Measurements from ENCODE around the gene GRAMD2B.

The GRAMD2B gene

GRCh38 chr5:126514131-126514557, 90.9 kb downstream of the GRAMD2B start:
- TF ChIP-seq CREB1 (IDR thresholded peaks at IDR 0.05; ENCODE audit: low read depth): no peak
- TF ChIP-seq MAX (IDR thresholded peaks at IDR 0.05): no peak
- no peak for TF ChIP-seq USF1 (IDR thresholded peaks at IDR 0.05)
- TF ChIP-seq ZBTB7A (IDR thresholded peaks at IDR 0.05; ENCODE audit: low read depth): no peak
- no peak for TF ChIP-seq FOXM1 (IDR thresholded peaks at IDR 0.05; ENCODE audit: borderline replicate concordance, low read depth)

GRCh38 chr5:126514558-126515141, 91.4 kb downstream of the GRAMD2B start:
- TF ChIP-seq REST (IDR thresholded peaks at IDR 0.05; ENCODE audit: low read depth): no peak
- no peak for TF ChIP-seq YY1 (IDR thresholded peaks at IDR 0.05; ENCODE audit: low read depth)
- no peak for TF ChIP-seq CEBPB (IDR thresholded peaks at IDR 0.05)
- no peak for TF ChIP-seq USF1 (IDR thresholded peaks at IDR 0.05)
- no peak for TF ChIP-seq RAD21 (IDR thresholded peaks at IDR 0.05; ENCODE audit: low read depth)
- TF ChIP-seq CREB1 (IDR thresholded peaks at IDR 0.05; ENCODE audit: low read depth): no peak
- no peak for TF ChIP-seq NFIC (IDR thresholded peaks at IDR 0.05)
- TF ChIP-seq EGR1 (IDR thresholded peaks at IDR 0.05): no peak
- no peak for TF ChIP-seq ZBTB7A (IDR thresholded peaks at IDR 0.05; ENCODE audit: low read depth)

- TF ChIP-seq TCF12 (IDR thresholded peaks at IDR 0.05; ENCODE audit: low read depth) (no peak), YY1 (IDR thresholded peaks at IDR 0.05; ENCODE audit: low read depth) (no peak), REST (IDR thresholded peaks at IDR 0.05; ENCODE audit: low read depth) (no peak), NFIC (IDR thresholded peaks at IDR 0.05) (no peak), USF1 (IDR thresholded peaks at IDR 0.05) (no peak), EP300 (IDR thresholded peaks at IDR 0.05; ENCODE audit: borderline replicate concordance) (no peak), ZBTB7A (IDR thresholded peaks at IDR 0.05; ENCODE audit: low read depth) (no peak), CREB1 (IDR thresholded peaks at IDR 0.05; ENCODE audit: low read depth) (no peak), EGR1 (IDR thresholded peaks at IDR 0.05) (no peak), TEAD4 (IDR thresholded peaks at IDR 0.05) (no peak), RAD21 (IDR thresholded peaks at IDR 0.05; ENCODE audit: low read depth) (no peak), CEBPB (IDR thresholded peaks at IDR 0.05) (no peak), TAF1 (IDR thresholded peaks at IDR 0.05; ENCODE audit: low read depth) (no peak), MAX (IDR thresholded peaks at IDR 0.05) (no peak), FOXM1 (IDR thresholded peaks at IDR 0.05; ENCODE audit: borderline replicate concordance, low read depth) (no peak)
These were observed 92.1 kb downstream of the GRAMD2B start for GRCh38 chr5:126515337-126515736.

GRCh38 chr5:126516133-126516532, 92.9 kb downstream of the GRAMD2B start:
- TF ChIP-seq REST (IDR thresholded peaks at IDR 0.05; ENCODE audit: low read depth): no peak
- no peak for TF ChIP-seq CREB1 (IDR thresholded peaks at IDR 0.05; ENCODE audit: low read depth)
- no peak for TF ChIP-seq TAF1 (IDR thresholded peaks at IDR 0.05; ENCODE audit: low read depth)
- TF ChIP-seq CEBPB (IDR thresholded peaks at IDR 0.05): no peak
- TF ChIP-seq MAX (IDR thresholded peaks at IDR 0.05): no peak
- no peak for TF ChIP-seq TCF12 (IDR thresholded peaks at IDR 0.05; ENCODE audit: low read depth)
- TF ChIP-seq EP300 (IDR thresholded peaks at IDR 0.05; ENCODE audit: borderline replicate concordance): no peak
- no peak for TF ChIP-seq RAD21 (IDR thresholded peaks at IDR 0.05; ENCODE audit: low read depth)
- no peak for TF ChIP-seq TEAD4 (IDR thresholded peaks at IDR 0.05)
- no peak for TF ChIP-seq YY1 (IDR thresholded peaks at IDR 0.05; ENCODE audit: low read depth)
- TF ChIP-seq EGR1 (IDR thresholded peaks at IDR 0.05): no peak
- TF ChIP-seq NFIC (IDR thresholded peaks at IDR 0.05): no peak
- TF ChIP-seq ZBTB7A (IDR thresholded peaks at IDR 0.05; ENCODE audit: low read depth): no peak
- TF ChIP-seq USF1 (IDR thresholded peaks at IDR 0.05): no peak
- no peak for TF ChIP-seq FOXM1 (IDR thresholded peaks at IDR 0.05; ENCODE audit: borderline replicate concordance, low read depth)

Measured in Ishikawa (cell line).